NCI-H2029 (cell line): ENCODE data around the gene WNT6.

Experiments
- DNase-seq: peaks from one replicate; lab custom pipeline; 2025; lab: John Stamatoyannopoulos, UW

WNT6 gene

DNA sequence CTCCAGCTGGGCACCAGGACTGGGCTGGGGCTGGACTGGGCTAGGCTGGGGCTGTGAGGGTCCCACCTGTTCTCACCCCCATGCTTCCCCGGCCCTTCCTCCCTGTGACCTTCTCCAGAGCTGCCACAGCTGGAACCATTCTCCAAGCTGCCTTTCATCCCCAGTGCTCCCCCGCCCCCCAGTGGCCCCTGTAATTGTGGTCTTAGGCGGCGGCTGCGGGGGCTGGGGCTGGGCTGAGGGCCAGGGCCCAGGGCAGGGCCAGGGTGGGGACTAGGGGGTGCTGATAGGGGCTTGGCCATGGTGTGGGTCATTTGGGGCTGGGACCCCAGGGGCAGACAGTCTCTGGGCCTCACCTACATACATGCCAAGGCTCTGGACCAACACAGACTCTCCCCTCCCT lies 18.3 kb downstream of the WNT6 start:
- no peak for DNase-seq

DNA sequence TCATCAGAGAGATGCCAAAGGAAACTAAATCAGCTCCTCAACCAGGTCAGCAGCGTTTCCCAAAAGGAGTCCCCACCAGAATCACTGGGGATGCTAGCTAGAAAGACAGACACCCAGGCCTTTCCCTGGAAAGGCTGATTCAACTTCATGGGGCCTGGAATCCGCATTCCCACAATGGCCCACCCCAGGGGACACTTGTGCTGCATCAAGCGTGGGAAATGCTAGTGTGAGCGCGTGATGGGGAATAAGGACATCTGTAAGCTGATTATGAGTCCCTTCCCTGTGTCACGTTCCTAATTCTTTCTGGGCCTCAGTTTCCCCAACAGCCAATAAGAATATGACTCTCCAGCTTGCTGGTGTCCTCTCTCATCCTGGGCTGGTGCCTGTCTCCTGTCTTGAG lies 18.9 kb downstream of the WNT6 start:
- no peak for DNase-seq

DNA sequence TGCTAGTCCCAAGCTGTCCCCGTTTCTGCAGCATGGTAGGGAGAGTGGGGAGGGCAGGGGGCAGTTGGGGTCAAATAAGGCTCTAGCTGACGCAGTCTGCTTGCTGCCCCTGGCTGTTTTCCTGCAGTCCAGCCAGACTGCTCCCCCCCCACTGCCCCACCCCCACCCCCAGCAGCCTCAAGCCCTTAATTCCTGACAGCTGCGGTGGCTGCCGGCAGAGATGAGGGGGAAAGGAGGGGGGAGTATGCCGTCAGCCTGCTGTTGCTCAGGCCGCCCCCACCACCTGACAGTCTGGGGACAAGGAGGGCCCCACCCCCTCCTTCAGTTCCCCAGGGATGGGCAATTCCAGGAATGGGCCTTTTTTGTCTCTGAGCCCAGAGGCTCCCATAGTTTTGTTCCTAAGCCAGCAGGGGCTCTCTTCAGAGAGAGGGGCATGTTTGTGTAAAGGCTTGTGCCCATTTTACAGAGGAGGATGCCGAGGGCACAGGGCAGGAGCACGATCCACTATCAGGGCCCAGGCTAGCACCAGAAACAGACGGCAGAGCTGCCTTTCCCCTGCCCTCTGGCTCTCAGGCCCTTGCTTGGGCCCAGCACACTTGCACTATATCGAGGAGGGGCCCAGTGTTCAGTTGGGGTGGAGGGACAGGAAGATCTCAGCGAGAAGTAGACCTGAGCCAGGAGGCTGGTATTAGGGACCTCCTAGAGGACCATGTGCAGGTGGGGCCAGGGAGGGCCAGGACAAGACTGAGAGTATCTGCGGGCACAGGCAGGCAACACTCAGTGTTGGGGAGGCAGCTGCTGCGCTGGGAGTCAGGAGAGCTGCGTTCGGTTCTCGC lies 19.5 kb downstream of the WNT6 start:
- DNase-seq: no peak

DNA sequence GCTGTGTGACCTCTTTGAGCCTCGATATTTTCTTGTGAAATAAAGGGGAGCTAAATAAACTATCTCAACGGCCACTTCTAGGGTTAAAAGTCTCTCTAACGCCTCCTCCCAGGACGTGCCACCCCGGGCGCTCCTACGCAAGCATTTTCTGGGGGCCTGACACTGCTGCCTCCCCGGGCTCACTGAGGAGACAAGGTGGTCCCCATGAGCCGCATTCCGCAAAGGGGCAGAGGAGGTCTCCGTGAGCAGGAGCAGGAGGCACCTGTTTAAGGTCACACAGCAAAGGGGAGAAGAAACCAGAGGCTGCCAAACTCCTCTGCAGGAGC lies 20.1 kb downstream of the WNT6 start:
- no peak for DNase-seq

DNA sequence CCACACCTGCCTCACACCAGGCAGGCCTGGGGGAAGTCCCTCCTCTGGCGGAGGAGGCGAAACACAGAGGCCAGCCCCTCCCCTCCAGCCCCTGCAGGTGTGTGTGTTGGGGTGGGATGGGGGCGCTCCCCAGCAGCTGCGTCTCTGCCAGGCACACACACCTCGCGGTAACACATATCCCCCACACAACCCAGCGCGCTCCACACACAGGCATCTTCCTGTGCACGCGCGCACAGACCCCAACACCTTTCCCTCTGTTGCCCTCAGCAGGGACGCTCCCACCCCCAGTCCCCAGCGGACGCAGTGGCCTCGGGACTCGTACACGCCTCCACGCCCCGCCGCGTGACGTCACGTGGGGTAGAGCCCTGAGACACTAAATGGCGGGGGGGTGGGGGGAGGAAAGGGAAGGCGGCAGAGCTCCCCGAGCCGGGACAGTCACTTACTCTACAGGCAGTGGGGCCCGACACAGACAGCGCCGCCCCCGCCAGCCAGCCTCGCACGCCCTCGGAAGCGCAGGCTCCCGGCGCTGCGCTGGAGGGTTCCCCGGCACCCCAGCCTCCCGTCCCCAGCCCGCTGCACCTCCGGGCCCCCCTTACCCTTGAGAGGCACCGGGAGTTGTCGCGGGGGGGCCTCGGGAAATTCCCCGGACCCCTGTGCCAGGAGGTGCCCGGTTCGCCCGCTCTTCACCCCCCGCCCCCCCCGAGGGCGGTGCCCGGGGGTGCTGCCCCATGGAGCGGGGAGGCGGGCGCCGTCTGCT lies 20.7 kb downstream of the WNT6 start, which contains the start of gene WNT10A:
Gene WNT10A, plus strand, starts transcription at position 751 of the 757 bp plus-strand sequence. CDS start 144 bp downstream, outside the sequence.
- no peak for DNase-seq

DNA sequence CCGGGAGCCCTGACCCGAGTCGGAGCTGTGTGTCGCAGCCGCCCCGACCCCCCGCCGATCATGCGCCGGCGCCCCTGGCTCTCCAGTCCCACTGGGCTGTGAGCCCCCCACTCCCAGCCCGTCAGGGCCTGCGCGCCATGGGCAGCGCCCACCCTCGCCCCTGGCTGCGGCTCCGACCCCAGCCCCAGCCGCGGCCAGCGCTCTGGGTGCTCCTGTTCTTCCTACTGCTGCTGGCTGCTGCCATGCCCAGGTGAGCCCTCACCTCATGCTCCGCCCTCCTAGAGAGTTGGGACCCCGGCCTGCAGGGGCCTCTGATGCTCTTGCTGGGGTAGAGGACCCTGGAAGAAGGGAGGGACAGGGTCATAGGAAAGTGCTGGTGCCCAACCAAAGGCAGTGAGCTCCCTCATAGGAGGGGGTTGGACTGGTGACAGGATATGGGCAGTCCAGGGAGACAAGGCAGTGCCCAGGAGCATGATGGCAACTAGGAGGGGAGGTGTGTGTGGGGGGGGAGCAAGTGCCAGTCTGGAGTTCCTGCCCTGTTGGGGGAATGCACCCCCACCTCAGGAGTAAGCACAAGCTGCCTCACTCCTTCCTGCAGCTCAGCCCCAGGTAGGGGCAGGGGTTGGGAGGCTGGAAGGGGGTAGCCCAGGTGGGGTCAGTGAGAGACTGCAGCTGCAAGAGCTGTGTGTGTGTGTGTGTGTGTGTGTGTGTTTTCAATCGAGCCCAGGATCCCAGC lies 21.4 kb downstream of the WNT6 start:
- DNase-seq: no peak

DNA sequence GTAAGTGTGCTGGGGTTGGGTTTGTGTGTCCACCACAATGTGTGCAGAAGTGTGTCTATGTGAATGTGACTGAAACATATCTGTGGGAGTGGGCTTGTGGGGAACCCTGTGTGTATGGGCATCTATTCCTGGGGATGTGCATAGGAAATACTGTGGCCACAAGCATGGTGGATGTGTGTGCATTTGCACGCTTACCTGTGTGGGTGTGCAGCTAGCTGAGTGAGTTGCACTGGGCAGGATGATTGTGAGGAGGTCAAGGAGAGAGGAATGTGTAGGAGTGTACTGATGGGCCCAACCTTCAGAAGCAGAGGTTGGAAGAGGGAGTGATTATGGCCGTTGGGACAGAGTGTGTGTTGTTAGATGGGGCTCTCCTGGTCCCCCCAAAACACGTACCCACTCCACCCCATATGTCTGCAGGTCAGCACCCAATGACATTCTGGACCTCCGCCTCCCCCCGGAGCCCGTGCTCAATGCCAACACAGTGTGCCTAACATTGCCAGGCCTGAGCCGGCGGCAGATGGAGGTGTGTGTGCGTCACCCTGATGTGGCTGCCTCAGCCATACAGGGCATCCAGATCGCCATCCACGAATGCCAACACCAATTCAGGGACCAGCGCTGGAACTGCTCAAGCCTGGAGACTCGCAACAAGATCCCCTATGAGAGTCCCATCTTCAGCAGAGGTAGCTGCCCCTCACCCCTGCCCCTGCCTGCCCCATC lies 22.3 kb downstream of the WNT6 start:
- DNase-seq: no peak

DNA sequence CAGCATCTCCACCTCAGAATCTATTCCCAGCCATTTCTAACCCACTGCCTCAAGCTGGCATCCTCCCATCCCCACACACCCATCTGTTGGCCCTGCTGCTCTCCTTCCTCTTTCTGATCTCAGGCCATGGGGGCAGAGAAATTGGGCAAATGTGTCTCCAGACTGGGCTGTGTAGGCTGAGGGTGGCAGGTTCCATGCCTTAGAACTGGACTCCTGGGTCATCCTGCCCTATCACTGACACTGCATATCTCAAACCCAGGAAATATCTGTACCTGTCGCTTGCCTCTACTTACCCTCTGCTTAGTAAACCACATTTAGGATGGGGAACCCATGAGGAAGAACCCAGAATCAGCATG lies 22.8 kb downstream of the WNT6 start:
- DNase-seq: no peak

DNA sequence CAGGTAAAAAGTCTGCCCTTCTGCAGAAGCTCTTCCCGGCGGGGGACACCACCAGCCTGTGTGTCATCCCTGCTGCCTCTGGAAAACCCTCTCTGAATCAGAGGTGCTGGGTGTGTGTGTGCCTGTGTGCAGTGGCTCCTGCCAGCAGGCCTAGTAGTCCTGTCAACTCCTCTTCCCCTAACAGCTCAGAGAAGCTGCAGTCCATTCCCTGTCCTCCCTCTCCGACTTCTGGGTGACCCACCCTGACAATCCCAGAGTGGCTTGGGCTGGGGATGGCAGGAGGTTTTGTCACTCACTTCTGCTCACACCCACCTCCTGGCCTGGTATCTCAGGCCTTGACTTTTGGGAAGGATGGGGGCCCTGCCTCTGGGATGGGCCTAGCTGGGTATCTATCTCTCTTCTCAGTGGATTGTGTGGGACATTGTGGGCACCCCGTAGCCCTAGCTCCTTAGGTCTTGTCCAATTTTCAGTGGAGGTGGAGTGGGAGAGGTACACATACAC lies 23.3 kb downstream of the WNT6 start:
- no peak for DNase-seq

DNA sequence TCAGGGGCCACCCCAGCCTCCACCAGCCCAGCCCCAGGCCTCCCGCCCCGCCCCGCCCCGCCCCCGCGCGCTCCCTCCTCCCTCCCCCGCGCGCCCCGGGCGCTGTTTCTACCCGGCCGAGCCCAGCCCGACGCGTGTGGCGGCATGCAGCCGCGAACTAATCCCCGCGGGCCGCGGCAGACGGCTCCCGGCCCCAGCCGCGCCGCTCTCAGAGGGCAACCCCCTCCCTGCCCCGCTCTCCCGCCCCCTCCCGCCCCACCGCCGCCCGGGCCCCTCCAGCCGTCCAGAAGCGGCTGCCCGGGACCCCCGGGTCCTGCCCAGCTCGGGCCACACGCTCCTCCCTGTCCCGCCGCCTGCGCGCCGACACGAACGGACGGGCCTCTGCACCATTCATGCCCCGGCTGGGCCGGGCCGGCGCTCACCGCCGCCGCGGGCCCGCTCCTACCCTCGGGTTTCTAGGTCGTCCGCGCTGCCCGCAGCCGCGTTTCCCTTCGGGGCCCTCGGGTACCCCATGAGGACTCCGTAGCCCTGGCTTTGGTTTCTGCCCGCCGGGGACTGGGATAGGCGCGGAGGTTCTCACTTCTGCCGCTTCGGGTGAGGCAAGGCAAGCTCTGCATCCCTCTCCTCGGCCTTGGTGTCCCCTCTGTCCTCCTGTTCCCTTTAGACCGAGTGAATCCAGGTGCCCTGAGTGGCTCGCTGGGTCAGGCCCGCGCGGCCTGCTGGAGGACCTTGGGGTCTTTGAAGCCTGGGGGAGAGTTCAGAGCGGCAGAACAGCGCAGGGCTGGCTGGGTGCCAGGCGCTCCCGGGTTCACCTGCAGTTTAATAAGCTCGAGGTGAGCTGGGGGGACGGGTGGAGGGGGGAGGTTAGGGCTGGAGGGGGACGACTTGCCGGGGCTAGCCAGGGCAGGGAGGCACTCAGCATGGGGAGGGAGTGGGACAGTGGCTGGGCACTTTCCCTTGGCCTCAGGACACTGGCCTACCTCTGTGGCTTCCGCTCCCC lies 24.2 kb downstream of the WNT6 start:
- no peak for DNase-seq

DNA sequence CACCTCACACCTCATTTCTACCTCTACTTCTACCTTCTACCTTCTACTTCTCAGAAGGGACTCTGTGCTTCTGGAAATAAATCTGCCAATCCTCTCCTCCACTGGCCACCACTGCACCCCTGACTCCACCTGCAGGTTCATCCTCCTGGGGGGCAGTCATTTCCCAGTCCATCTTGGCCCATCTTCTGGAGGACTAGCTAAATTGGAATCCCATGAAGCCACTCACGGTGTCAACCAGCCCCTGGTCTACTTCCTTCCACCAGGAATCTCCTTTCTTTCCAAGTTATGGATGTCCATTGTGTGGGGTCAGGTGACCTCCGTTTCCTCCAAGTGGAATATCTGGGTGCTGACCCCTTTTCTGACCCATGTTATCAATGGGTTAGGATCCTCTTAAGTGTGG lies 24.9 kb downstream of the WNT6 start:
- no peak for DNase-seq

DNA sequence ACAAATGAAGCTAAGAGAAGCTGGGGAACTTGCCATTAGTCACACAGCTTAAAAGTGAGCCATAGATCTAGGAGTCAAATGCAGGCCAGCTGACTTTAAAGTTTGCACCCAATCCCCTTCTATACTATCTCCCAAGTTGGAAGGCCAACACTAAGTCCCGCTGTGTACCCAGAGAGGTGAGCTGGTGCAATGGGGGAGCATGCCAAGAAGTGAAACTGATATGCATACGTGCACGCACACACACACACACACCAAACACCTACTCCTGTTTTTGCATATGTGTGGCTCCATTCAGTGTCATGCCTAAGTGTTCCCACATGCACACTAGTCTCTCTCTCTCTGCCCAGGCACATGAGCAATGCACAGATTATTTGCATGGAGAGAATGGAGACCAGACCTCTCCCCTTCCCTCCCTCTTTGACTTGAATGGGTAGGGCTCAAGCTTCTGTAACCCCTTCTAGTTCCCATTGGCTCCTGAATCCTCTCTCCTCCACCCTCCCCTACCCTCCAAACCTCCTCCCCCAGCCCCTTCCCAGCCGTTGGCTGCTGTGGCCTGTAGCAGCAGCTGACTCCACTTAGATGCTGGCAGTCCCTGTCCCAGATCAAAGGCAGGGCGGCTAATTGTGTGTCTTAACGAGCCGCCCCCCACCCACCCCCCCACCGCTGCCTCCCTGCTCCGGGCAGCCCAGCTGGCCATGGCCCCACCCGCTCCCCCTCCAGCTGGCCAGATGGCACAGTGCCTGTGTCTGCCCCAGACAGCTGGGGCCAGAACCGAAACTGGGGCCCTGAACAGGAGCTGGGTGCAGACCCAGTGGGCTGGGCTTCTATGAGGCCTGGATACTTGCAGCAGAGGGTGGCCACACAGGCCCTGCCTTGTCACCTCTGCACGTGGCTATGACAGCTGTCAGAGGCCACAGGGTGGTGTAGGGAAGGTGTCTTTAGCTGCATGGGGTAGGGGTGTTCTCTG lies 26.7 kb downstream of the WNT6 start:
- DNase-seq: no peak

DNA sequence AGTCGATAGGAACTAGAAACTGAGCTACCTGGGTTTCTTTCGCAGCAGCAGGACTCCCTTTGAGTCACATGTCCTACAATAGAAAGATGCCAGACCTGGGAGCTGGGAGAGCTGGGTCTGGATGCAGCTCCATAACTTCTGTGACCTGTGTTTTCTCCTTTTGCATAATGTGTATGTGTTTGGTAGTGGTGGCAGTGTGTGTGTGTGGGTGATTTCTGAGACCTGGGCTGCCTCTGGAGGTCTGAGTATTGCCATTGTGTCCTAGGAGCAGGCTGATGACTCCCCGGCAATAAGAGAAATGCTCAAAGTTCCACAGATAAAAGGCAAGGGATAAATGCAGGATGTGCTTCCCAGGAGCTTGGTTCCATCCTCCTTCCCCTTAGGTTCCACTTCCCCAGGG lies 27.5 kb downstream of the WNT6 start:
- no peak for DNase-seq

DNA sequence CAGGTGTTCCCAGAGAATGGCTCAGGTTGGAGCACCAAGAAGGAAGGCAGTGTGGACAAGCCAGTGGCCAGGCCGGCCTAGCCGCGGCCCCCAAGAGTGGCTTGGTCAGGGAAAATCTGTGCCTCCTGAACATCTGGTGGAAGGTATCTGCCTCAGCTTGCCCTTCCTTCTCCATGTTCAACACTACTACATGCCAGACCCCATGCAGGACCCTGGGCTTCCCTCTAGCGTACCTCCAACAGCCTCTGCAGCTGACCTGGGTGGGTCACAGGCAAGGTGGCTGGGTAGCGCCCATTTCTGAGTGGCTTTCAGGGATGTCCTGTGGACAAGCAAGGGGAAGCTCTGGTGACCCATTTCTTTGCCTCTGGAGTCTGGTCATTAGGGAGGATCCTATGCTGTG lies 28.7 kb downstream of the WNT6 start:
- no peak for DNase-seq

DNA sequence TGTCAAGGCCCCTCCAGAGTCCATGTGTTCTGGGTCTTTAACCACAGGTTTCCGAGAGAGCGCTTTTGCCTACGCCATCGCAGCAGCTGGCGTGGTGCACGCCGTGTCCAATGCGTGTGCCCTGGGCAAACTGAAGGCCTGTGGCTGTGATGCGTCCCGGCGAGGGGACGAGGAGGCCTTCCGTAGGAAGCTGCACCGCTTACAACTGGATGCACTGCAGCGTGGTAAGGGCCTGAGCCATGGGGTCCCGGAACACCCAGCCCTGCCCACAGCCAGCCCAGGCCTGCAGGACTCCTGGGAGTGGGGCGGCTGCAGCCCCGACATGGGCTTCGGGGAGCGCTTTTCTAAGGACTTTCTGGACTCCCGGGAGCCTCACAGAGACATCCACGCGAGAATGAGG lies 30.3 kb downstream of the WNT6 start:
- no peak for DNase-seq

DNA sequence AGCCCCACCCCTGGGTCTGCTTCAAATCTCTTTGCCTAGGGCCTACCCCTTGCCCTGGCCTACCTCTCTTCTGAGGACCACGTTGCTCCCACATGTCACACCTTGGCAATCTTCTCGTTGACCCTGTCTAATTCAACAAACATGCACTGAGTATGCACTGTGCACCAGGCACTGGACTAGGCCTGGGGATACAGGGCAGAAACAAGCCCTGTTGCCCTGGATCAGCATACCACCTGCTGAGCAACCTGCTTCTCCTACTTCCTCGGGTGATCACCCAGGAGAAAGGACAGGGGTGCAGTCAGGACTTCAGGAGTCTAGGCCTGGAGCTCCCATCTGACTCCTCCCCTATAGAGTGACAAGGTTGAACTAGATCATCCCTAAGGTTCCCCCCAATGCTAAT lies 30.8 kb downstream of the WNT6 start:
- no peak for DNase-seq

DNA sequence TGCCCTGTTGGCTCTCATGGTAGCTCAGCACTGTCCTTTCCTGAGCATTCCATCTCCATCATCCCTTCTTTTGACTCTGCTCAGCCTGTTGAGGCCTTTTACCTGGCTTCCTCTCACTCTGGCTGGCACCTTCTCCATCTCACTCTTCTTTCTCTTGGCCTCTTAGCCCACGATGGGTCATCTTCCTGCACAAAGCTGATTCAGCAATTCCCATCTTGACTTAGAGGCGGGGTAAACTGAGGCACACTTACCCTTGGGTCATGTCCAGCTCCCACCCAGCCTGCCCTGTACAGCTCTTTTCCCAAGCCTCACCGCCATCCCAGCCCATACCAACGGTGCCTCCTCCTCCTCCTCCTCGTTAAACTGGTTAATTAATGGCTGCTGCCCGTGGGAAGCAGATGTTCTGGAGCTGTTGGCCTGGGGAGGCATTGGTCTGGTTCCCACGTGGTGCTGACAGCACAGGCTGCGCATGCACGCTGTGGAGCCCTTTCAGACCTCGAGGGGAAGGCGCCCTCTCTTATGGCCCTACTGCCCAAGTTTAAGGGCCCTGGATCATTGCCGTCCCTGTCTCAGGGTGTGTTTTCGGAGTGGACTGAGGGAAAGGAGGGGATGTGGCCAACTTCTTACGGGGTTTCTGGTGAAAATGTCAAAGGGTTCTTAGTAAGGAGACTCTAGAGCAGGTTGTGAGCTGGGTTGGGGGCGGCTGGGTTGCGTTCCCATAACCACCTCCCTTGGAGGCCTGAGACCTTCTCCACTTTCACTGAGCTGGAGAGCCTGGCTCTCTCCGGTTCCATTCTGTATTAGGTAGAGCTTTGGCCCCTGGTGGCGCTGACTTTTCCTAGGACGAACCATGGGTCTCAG lies 31.9 kb downstream of the WNT6 start:
- no peak for DNase-seq

DNA sequence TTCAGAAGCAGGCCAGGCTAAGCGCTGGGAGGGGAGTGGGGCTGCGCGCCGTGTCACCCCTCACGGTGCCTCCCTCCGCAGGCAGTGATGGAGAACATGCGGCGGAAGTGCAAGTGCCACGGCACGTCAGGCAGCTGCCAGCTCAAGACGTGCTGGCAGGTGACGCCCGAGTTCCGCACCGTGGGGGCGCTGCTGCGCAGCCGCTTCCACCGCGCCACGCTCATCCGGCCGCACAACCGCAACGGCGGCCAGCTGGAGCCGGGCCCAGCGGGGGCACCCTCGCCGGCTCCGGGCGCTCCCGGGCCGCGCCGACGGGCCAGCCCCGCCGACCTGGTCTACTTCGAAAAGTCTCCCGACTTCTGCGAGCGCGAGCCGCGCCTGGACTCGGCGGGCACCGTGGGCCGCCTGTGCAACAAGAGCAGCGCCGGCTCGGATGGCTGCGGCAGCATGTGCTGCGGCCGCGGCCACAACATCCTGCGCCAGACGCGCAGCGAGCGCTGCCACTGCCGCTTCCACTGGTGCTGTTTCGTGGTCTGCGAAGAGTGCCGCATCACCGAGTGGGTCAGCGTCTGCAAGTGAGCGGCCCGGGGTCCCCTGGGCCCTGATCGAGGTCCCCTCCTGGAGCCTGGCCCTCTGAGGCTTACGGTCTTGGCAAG lies 33.2 kb downstream of the WNT6 start:
- peak; percentile 49 for DNase-seq
